Left ventricle myocardium inferior (tissue), 1 donor: ENCODE results near the gene ZNF132. TPM values are rescaled to one million over a fixed set of nuclear protein-coding genes. Genes with fewer than 3 reads are reported as not detected.

Source experiments
- DNase-seq: peaks from one replicate; pipeline ENCODE4 v3.0.0-alpha.2; 2020
- H3K27ac ChIP-seq: fragments of 200-600 bp; replicated peaks from 2 replicates; pipeline ENCODE4 v1.8.0; 2021
- H3K27me3 ChIP-seq: fragments of 200-600 bp; 2 replicates; pipeline ENCODE4 v1.8.0; 2021; ENCODE audit warnings: low read depth
- H3K36me3 ChIP-seq: fragments of 200-600 bp; 2 replicates; pipeline ENCODE4 v1.8.0; 2021
- H3K4me1 ChIP-seq: fragments of 200-600 bp; 2 replicates; pipeline ENCODE4 v1.8.0; 2021
- H3K4me3 ChIP-seq: fragments of 200-600 bp; 2 replicates; pipeline ENCODE4 v1.8.0; 2021; ENCODE audit warnings: mild to moderate bottlenecking, moderate library complexity
- H3K9me3 ChIP-seq: fragments of 200-600 bp; replicated peaks from 2 replicates; pipeline ENCODE4 v1.8.0; 2021
- CTCF ChIP-seq: fragments of 200-600 bp; IDR thresholded peaks from 2 replicates; pipeline ENCODE4 v1.8.0; 2021; ENCODE audit warnings: antibody characterized with exemption, mild to moderate bottlenecking, borderline replicate concordance
- intact Hi-C: fragments of 100-400 bp; cut with micrococcal nuclease; formaldehyde crosslinking; loops from one replicate; pipeline ENCODE4 v1.11.0; 2022
- total RNA-seq: library from RNA; stranded (reverse); fragmentation: NEBNext Ultra II Directional; extraction: Animal tissue kit (Norgen Biotek cat#: 25700); gene quantifications from one replicate; pipeline ENCODE4 v1.2.1, GENCODE V29; 2021
- donor health status: DM: no; HTN: yes; CAD: no; lungs with severe emphysema.

ZNF132 gene
- total RNA-seq, 1 donor from 2014 or later = 5.7 TPM

DNA sequence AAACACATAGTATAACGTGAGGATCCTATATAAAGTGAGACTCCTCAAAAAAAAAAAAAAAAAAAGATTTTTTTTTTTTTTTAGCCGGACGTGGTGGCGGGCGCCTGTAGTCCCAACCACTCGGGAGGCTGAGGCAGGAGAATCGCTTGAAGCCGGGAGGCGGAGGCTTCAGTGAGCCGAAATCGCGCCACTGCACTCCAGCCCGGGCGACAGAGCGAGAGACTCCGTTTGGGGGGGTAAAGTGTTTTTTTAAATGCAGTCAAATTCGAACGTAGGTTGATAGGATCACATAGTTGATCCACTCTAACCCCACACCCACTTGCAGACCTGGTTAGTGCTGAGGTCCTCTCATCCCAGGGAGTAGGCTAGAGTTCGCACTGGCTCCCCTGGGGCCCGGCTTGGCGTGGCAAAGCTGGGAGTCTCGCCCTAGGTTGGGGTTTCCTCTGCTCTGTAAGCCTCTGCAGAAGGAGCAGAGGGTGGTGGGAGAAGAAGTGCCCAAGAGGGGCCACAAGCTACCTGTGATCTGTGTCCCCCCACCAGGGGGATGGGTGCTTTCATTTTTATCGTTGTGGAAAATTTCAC is 38.0 kb downstream of the ZNF132 start:
- peak overlapping the region; percentile 74 for H3K4me3 ChIP-seq
- H3K27ac ChIP-seq = peak overlapping the region; percentile 67
- no peak for TF ChIP-seq CTCF
- H3K9me3 ChIP-seq = no peaks in the 10 kb centered on the region
- H3K4me1 ChIP-seq = peaks cover 28% of the 10 kb centered on the region
- peaks cover 15% of the 10 kb centered on the region for H3K27me3 ChIP-seq
- no peak for DNase-seq
- H3K36me3 ChIP-seq = no peaks in the 10 kb centered on the region
- intact Hi-C loops = no loop called here

GRCh38 chr19:58400916-58401839 is 38.8 kb downstream of the ZNF132 start:
- intact Hi-C loops = no loop called here
- Histone ChIP-seq H3K27me3 (peaks cover 21% of the 10 kb centered on the region), H3K9me3 (no peaks in the 10 kb centered on the region), H3K27ac (peak overlapping the region; percentile 67), H3K4me1 (peaks cover 28% of the 10 kb centered on the region), H3K4me3 (peak overlapping the region; percentile 74), H3K36me3 (no peaks in the 10 kb centered on the region)
- peak; percentile 18 for TF ChIP-seq CTCF
- peak; percentile 100 for DNase-seq

- Histone ChIP-seq H3K9me3 (no peaks in the 10 kb centered on the region), H3K4me1 (peaks cover 34% of the 10 kb centered on the region), H3K4me3 (peak overlapping the region; percentile 74), H3K36me3 (no peaks in the 10 kb centered on the region), H3K27me3 (peaks cover 29% of the 10 kb centered on the region), H3K27ac (no peak overlapping the region)
- TF ChIP-seq CTCF = no peak
- intact Hi-C loops = no loop called here
- DNase-seq = no peak
These were observed 39.5 kb downstream of the ZNF132 start for GRCh38 chr19:58400316-58400915.

DNA sequence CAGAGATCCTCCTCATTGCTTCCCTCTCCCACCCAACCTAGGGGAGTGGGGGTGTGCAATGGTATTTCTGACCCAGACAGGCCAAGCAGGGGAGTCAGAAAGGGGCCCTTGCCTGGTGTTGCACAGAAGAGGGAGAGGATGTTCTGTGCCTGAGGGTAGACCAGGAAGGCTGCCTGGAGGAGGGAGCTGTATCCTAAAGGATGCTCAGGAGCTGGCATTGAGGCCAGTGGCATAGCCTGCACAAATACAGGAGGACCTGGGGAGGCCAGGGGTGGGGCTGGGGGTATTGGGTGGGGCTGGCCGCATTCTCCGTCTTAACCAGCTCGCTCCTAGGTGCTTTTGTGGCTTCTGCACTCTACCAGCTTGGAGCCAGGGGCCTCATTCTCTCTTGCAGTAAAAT is 40.0 kb downstream of the ZNF132 start:
- no peak overlapping the region for H3K4me3 ChIP-seq
- no peak for DNase-seq
- no peak for TF ChIP-seq CTCF
- intact Hi-C loops = no loop called here
- H3K4me1 ChIP-seq = peaks cover 34% of the 10 kb centered on the region
- H3K27ac ChIP-seq = no peak overlapping the region
- H3K36me3 ChIP-seq = peaks cover 4% of the 10 kb centered on the region
- no peaks in the 10 kb centered on the region for H3K9me3 ChIP-seq
- H3K27me3 ChIP-seq = peaks cover 34% of the 10 kb centered on the region

GRCh38 chr19:58398545-58398944 is 41.4 kb downstream of the ZNF132 start:
- peaks cover 18% of the 10 kb centered on the region for H3K36me3 ChIP-seq
- H3K4me3 ChIP-seq = no peak overlapping the region
- no peaks in the 10 kb centered on the region for H3K9me3 ChIP-seq
- H3K4me1 ChIP-seq = peaks cover 34% of the 10 kb centered on the region
- peaks cover 34% of the 10 kb centered on the region for H3K27me3 ChIP-seq
- intact Hi-C loops = no loop called here
- H3K27ac ChIP-seq = no peak overlapping the region
- no peak for TF ChIP-seq CTCF
- DNase-seq = no peak
